DMS153 (cell line): ENCODE results near the gene FOS.

Experiments
- DNase-seq: peaks from one replicate; lab custom pipeline; 2025; lab: John Stamatoyannopoulos, UW

FOS gene

DNA sequence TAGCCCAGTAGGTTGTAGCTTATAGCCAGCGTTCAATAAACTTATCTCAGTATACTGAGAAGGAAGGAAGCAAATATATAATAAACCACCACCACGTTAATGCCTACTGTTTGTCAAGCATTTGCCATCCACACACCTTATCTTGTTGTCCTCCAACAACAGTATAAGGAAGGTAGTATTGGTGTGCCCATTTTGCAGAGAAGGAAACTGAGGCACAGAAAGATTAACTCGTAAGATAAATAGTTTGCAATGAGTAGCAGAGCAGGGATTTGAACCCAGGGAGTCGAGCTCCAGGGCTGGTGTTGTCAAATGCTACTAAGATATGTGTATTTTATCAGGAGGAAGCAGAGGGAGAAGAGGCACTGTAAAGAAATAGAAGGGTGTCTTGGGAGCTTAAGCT is 27.8 kb upstream of the FOS start:
- no peak for DNase-seq

DNA sequence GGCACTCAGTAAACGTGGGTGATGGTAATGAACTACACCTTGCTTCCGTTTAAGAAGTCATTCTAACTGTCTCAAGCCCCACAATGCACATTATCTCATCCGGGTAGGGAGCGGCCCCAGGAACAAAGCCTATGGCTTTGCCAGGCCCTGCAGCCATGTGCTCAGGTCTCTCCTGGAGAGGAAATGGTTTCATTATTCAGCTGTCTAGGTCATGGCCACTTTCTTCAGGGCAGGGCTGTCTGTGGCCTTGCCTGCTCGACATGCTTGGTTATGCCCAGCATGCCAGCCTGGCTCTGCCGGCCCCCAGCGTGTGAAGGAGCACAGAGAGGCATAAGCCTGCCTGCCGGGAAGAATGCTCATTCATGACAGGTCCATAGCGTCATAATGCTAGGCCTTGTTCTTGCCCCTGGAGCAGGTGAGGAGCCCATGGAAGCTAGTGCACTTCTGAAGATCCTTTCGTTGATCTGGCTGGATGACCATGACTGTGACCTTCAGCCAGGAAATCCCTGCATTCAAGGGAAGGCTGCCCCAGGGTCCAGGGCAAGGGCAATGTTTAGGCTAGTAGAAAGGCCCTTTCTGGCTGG is 26.3 kb upstream of the FOS start:
- DNase-seq, result peak; percentile 32

DNA sequence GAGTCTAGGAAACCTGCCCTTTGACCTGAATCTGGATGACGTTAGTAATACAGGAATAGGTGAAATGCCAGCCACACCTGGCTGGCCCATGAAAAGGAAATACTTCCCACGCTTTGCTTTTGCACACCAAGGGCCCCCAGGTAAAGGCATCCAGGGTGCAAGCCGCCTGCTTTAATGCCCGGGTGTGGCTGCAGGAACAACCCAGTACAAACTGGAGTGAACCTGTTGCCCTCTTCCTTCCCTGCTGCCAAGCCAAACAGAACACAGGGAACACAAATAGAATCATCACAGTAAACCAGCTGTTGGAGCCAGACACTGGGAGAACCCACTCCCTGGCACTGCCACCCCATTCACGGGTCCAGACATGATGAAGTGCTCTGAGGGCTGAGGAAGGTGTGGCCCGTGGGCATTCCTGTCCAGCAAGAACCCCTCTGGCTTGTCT is 24.2 kb upstream of the FOS start:
- DNase-seq, result peak; percentile 80

DNA sequence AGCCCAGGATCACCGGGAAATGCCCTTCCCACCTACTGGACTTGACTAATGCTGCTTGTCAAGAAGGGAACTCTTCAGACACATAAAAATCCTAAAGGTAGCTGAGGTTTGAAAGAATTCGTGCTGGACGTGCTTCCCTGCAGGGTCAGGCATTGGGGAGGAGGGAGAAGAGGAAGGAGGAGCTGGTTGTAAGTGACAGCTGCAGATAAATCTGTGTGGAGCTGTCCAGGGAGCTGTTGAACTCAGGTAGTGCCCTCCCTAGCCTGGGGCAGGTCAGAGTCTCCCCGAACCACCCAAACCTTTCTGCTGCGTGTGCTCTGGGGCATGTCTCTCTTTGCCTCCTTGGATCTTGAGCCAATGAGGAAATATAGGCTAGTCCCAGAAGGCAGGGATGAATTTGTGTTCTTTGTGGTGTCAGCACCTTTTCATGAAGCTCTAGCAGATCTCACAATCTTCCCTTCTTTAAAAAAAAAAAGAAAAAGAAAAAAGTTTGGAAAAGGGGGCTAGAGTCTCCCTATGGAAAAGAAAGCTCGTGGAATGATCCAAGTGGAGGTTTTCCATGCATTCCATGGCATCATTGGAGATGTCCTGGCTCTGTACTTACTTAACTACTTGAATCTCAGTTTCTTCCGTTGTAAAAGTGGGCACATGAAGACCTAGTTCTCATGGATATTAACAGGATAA is 23.6 kb upstream of the FOS start:
- no peak for DNase-seq

DNA sequence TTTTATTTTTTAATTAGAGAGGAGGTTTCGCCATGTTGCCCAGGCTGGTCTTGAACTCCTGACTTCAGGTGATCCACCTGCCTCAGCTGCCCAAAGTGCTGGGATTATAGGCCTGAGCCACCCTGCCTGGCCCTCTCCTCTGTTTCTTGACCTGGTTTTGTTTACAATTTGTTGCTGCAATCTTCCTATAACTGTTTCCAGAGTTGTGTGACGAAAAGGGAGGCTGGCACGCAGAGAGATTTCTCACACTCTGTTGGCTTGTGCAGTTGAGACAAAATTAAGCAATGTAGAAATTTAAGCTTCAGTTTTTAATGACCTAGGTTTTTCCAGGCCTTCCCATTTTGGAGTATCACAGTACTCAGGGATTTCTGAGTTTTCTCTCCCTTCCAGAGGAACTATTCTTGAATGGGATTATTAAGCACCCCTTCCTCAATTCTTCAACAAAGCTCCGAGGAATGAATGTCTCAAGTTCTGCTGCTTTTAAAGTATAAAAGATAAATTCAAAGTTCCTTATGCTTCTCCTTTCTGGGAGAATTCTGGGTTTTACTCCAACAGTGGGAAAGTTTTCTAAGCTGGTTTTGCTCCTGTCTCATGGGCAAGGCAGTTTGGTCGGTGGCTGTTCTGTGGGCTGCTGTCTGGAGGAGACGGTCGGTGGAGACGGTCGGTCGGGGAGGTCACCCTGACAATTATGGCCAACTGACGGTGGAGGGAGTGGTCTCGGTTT is 20.4 kb upstream of the FOS start:
- DNase-seq, result no peak

DNA sequence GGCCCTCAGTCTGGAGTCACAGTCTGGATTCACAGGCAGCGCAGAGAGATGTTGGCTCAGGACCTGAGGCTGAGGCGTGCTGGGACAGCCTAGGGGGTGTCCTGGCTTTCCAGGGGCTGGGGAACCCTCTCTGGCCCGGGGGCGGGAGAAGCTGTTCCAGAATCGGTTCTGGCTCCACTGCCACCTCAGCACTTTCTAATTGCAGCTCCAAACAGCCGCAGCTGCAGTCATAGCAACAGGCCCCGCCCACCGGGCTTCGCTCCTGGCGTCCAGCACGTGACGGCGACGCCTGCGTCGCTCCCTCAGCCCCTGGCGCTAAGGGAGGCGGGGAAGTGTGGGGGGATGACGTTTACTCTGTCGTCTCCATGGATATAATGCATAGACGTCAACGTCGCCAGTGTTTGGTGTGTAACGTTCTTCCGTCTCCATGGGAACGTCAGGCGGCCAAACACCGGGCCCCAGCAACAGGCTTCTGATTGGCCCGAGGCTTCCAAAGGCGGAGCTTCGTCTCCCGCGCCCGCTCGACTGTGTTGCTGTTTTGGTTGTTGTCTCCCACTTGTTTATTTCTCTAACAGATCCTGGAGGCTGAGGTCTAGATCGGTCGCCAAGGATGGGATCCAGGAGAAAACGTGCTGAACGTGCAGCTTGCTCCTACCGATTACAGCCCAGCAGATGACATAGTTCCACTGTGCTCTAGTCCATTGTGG is 19.7 kb upstream of the FOS start:
- peak; percentile 100 for DNase-seq

DNA sequence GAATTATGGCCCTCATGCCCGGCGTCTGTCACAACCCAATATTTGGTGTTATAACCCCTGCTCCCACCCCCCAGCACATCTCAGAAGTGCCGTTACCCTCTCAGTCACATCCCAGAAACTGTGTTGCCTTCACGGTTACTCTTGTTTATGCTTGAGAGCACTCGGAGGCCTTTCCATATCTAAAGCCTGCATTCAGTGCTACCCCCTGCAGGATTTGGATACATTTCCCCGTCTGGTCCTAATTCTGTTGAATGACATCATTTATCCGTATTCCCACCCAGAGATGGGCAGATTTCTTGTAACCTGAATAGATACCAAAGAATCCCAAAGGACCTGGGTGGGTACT is 19.1 kb upstream of the FOS start:
- peak; percentile 41 for DNase-seq

DNA sequence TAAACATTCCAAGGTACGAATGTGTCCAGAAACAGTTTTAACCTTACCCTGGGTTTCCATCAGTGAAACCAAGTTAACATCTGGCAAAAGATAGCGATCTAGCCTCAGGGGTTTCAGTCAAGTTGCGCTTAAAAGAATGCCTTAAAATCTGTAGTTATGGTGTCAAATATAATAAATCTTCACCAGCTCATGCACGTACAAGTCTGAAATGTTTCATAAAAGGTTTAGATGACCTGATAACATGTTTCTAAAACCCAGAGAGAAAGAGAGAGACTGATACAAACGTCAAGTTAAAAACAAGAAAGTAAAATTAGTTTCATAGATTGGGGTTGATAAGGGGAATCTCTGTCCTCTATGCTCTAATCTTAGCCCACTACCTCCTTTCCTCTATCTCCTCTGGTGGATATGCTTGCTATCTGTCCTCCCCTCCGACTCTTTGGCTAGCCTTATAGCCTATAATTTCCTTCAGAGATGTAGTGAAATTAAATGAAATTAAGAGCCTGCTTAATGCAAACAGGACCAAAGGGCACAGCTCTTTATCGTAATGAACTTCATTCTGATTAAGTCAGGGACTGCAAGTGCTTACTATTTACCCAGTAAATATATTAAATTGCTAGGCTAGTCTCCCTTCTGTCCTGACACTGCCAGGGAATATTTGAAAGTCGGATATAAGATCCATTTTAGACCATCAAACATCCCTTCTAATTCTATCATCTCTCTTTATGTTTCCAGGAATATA is 18.4 kb upstream of the FOS start:
- no peak for DNase-seq

DNA sequence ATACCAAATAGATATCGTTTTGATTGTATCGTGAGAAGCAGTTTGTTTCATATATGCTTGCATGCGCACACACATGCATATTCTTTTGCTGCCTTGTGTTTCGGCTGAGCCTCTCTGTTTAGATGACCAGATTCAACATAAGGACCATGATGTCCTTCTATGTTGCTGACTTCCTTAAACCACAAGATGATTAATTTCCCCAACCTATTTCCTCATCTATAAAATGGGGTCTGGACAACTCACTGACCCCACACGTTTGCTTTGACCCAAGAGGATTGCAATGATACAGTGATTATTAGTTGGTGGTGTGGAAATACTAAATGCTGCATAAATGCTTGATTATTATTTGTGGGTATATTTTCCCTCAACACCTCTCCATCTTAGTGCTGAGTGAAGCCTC is 16.8 kb upstream of the FOS start:
- DNase-seq, result no peak

DNA sequence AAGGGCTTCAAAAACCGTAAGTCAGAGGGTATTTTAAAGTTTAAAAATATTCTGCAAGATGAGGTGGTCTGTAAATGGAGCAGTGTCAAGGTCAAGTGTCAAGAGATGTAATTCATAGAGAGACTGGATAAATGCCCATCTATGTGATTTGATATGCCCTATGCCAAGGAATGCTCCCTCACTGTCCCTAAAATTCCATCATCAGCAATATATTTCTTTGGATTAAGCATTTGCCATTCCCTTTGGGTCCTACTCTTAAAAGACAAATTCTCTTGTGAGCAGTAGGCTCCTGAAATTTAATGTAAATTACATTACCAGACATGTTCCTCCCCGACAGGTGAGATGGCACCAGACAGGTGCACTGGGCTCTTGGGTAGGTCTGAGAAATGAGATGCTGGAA is 16.0 kb upstream of the FOS start:
- no peak for DNase-seq

DNA sequence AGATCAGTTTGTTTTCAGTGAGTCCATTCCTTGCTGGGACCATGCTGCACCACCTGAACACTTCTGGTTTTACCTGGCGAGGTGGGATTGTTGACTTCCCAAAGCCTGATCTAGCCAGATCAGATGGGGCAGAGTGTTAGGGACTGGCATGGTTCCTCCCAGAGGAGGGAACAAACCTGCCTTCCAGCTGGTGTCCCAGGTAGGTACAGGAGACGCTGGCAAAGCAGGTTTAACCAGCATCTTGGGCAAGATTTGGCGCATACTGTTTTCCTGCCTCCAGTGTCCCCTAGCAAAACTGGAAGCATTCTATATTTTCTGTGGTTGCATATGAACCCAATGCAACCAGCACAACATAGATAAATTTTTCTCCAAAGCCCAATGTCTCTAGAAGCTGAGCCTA is 14.6 kb upstream of the FOS start:
- no peak for DNase-seq

DNA sequence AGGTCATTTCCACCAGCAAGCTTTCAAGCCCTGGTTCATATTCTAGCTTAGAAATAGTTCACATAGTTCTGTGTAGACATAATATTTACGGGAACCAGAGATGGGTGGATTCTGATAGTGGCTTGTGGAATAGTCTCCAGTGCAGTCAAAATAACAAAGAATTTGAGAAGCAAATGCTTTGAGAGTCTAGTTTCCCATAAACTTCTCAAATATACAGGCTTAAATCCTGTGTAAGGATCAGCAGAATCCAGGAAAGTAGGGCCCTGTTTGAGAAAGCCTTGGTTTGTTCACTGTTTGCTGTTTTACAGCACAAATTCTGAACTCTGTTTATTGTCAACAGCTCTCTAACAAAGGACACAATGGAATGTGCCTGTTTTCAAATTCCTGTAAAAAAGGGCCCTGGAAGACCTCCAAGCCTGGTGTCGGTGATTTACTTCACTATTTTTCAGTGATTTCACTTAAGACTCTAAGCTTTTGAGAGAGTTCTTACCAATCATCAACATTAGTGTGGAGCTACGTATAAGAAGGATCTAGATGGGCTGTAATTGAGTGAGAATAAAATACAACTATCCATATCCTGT is 11.4 kb upstream of the FOS start:
- no peak for DNase-seq

DNA sequence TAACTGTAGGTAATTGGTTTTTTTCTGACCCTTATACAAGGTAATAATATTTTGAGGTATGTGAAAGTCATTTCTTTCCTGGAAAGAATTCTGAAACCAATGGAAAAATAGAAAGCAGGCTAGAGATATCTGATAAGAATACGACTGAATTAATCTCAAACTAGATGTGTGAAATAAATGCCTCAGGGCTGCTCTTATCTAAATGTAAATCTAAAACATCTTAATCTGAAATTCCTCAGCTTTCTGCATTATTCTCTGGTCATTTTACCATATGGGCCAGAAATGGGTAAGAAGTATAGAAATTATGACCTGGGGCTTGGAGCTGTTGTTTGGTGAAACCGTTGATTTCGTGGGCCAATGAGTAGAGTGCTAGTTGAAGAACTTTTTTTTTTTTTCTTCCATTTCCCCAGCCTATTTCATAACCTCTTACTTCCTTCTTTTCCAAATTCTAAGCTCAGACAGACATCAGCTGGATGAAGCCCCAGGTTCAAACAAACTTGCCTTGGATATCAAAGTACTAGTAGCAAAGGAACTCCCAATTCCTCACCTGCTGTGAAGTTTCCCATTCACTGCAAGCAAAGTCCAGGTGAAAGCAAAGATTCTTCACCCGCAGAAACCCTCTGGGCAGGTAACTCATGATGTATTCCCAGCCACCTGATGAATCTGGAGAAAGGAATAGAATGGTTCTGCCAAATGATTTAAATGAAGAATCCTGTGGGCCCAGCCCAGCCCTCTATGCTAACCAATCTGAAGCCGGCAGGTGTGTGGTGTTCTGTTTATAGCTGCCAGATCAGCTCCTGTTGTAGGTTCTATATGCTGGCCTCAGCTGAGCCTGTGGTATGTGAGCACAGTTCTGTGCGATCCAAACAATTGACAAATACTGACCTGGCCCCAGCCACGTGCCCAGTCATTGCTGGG is 9.7 kb upstream of the FOS start:
- no peak for DNase-seq

DNA sequence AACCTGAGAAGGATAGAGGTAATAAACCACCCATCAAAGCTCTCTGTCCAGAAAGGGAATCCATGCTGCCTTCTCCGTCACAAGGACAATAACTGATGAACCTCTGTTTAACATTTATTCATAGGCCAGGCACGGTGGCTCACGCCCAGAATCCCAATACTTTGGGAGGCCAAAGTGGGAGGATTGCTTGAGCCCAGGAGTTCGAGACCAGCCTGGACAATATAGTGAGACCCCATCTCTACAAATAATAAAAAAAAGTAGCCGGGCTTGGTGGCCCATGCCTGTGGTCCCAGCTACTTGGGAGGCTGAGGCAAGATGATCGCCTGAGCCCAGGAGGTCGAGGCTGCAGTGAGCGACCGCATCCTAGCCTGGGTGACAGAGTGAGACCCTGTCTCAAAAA is 7.1 kb upstream of the FOS start:
- DNase-seq, result no peak

DNA sequence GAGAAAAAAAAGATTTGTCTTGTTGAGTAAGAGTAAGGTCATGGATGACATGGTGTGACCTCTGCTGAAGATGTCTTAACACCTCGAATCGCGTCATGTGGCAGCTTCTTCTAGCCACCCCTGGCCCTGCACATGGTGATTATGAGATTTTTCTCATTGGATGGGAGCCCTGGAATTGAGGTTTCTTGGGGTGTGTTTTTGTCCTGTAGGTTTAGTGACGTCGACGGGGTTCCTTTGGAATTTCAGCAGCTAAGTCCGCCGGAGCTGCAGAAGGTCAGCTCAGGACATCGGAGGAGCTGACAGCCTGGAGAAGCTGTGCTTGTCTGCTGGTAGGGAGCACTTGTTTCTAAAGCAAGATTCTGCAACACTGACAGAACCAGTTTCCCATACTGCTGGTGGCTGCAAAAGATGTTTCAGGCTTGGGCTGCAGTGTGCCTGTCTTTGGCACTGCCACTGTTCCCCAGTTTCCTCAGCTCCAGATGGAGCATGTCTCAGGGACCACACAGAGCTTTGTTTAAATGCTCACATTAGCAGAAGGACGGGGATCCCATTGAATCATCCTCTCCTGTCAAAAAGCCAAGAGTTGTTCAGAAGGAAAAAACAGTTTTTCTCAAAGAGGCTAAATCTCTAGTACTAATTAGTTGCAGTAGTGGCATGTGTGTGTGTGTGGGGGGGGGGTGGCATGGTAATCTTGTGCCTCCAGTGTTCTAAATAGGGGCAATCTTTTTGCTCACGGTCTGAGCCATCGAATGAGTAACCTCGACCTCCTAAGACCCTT is 5.2 kb upstream of the FOS start:
- no peak for DNase-seq

DNA sequence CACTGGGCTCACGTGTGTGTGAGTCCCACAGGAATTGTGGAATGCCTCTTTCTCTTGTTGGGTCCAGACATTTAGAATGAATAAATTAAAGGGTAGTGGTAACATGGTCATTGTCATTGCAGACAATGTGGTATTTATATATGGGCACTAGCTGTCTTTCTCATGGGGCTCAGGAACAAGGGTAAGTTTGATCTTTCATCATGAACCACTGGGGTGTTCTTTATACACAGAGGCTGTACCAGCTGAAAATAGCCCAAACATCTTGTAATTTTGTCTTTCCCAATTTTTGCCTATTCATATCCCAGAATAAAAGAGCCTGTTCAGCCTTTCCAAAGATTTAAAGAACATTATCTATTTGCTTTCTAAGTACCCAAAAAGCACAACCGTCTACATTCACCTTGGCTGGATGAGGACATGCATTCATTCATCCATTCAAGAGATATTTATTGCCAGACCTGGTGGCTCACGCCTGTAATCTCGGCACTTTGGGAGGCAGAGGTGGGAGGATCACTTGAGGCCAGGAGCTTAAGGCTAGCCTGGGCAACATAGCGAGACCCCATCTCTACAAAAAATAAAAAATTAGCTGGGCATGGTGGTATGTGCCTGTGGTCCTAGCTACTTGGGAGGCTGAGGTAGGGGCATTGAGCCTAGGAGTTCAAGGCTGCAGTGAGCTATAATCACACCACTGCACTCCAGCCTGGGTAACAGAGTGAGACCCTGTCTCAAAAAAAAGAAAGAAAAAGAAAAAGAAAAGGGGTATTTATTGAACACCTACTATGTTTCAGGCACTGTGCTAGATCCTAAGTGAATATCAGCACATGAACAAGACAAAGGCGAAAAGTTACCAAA is 4.4 kb upstream of the FOS start:
- no peak for DNase-seq

DNA sequence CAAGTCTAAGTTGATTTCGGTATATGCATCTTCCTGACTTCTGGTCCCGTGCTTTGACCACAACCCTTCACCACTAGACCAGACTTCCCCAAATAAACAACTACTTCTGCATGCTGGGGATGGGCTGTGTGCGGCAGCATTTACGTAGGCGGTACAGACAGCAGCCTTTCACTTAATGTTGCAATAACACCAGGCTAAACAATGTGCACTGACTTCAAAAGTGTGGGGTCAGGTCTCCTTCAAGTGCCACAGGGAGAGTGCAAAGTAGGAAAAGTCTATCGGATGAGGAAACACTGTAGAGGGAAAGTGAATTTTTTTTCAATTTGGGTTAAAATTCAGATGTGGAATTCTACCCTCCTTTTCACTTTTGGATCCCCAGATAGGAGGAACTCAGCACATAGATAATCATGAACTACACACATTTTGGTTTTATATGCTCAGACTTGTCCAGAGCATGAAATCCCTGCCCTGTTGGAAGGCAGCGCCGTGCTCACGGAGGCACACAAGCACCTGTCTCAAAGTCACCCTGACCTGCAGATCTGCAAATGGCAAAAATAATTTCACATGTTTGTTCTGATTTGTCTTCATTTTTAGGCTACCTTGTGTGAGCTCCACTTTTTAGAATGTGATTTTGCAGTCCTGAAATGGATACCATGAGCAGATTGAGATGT is 3.6 kb upstream of the FOS start:
- DNase-seq, result no peak

DNA sequence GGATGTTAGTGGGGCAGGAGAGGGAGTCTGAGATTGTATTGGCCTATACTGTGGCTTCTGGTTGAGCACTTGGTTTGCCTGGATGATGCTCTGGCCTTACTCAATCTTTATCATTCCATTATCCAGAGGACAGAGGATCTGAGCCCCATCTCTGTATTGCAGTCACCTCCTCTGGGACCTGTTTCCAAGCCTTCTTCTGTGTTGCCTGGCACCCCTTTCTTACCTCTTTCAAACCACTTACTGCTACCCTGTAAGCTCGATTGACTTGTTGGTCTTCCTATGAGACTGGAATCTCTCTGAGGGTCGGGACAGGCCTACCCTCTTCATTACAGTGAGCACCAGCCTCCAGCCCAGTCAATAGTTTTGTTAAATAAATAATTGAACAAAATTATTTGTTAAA is 3.0 kb upstream of the FOS start:
- DNase-seq, result no peak
